Measurements from ENCODE around the gene ZFHX2. TPM values are rescaled to one million over a fixed set of nuclear protein-coding genes. Genes with fewer than 3 reads are reported as not detected.
A peak's percentile ranks its signal among the peaks of the same experiment; 100 is the strongest.

The ZFHX2 gene
- total and polyA plus RNA-seq, 2 of the 13 experiments (the other 11 are each of a cell fraction or from before 2014, with no cell fraction given), result 0.17 to 0.44 TPM

DNA sequence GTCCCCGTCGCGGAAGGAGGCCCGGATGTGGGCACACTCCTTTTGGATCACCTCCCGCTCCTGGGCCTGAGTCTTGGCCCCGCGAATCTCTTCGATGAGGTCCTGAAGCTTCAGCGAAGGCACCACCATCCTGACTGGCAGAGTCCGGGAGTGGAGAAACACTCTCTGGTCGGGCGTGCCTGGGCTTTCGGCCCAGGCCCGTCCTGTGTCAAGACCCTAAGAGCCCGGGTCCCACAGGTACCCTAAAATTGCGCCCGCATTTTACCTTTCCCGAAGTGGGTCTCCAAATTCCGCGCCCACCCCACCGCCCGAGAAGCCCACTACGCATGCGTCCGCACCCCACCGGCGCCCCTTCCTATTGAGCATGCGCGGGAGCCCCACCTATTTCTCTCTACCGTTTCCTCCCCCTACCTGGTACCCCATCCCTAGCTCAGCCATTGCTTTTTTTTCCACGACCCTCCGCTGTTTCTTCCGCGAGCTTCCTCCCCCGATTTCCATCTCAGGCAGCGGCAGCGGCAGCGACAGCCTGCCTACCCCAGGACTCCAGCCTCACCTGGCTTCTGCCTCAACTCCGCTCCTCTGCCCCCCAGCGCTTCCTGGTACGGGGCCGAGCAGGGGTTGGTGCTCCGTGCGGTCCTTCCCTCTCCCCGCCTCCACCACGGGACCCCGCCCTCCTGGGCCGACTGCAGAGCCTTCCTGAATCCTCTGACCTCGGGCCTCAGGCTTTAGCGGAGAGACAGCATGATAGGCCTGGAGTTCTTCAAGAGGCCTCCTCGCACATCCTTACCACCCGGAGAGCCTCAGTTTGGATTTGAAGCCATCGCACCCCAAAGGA, 15.8 kb upstream of the ZFHX2 start, which contains the start of gene AP1G2 (continued):
- TF ChIP-seq, protein P1, sequence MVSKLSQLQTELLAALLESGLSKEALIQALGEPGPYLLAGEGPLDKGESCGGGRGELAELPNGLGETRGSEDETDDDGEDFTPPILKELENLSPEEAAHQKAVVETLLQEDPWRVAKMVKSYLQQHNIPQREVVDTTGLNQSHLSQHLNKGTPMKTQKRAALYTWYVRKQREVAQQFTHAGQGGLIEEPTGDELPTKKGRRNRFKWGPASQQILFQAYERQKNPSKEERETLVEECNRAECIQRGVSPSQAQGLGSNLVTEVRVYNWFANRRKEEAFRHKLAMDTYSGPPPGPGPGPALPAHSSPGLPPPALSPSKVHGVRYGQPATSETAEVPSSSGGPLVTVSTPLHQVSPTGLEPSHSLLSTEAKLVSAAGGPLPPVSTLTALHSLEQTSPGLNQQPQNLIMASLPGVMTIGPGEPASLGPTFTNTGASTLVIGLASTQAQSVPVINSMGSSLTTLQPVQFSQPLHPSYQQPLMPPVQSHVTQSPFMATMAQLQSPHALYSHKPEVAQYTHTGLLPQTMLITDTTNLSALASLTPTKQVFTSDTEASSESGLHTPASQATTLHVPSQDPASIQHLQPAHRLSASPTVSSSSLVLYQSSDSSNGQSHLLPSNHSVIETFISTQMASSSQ (IDR thresholded peaks at IDR 0.05; ENCODE audit: low read depth), result no peak
- TF ChIP-seq, protein P1 (CRISPR knock-in tag; IDR thresholded peaks at IDR 0.05; ENCODE audit: borderline replicate concordance), result peak; percentile 86
- peak; percentile 98 for TF ChIP-seq RELA (CRISPR knock-in tag; IDR thresholded peaks at IDR 0.05)
- TF ChIP-seq SSRP1 (CRISPR knock-in tag; IDR thresholded peaks at IDR 0.05), result no peak; the same call in none of the 2 replicates
- TF ChIP-seq ZNF652 (CRISPR knock-in tag; IDR thresholded peaks at IDR 0.05; ENCODE audit: borderline replicate concordance, low read depth), result peak; percentile 53; the same call in 1 of the 2 replicates
- TF ChIP-seq, protein P2, sequence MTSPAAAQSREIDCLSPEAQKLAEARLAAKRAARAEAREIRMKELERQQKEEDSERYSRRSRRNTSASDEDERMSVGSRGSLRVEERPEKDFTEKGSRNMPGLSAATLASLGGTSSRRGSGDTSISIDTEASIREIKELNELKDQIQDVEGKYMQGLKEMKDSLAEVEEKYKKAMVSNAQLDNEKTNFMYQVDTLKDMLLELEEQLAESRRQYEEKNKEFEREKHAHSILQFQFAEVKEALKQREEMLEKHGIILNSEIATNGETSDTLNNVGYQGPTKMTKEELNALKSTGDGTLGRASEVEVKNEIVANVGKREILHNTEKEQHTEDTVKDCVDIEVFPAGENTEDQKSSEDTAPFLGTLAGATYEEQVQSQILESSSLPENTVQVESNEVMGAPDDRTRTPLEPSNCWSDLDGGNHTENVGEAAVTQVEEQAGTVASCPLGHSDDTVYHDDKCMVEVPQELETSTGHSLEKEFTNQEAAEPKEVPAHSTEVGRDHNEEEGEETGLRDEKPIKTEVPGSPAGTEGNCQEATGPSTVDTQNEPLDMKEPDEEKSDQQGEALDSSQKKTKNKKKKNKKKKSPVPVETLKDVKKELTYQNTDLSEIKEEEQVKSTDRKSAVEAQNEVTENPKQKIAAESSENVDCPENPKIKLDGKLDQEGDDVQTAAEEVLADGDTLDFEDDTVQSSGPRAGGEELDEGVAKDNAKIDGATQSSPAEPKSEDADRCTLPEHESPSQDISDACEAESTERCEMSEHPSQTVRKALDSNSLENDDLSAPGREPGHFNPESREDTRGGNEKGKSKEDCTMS (CRISPR knock-in tag; conservative IDR thresholded peaks at IDR 0.05), result 0 out of 2 replicates have a peak, but pooled peaks have one; percentile 18
- no peak; the same call in none of the 2 replicates for TF ChIP-seq U2AF2 (IDR thresholded peaks at IDR 0.05; ENCODE audit: low read depth, low read length)
- TF ChIP-seq, protein P3, sequence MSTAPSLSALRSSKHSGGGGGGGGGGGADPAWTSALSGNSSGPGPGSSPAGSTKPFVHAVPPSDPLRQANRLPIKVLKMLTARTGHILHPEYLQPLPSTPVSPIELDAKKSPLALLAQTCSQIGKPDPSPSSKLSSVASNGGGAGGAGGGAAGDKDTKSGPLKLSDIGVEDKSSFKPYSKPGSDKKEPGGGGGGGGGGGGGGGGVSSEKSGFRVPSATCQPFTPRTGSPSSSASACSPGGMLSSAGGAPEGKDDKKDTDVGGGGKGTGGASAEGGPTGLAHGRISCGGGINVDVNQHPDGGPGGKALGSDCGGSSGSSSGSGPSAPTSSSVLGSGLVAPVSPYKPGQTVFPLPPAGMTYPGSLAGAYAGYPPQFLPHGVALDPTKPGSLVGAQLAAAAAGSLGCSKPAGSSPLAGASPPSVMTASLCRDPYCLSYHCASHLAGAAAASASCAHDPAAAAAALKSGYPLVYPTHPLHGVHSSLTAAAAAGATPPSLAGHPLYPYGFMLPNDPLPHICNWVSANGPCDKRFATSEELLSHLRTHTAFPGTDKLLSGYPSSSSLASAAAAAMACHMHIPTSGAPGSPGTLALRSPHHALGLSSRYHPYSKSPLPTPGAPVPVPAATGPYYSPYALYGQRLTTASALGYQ (CRISPR knock-in tag; IDR thresholded peaks at IDR 0.05), result peak; percentile 79
- TF ChIP-seq ZNF619 (CRISPR knock-in tag; IDR thresholded peaks at IDR 0.05), result peak; percentile 98
- TF ChIP-seq, protein P4, sequence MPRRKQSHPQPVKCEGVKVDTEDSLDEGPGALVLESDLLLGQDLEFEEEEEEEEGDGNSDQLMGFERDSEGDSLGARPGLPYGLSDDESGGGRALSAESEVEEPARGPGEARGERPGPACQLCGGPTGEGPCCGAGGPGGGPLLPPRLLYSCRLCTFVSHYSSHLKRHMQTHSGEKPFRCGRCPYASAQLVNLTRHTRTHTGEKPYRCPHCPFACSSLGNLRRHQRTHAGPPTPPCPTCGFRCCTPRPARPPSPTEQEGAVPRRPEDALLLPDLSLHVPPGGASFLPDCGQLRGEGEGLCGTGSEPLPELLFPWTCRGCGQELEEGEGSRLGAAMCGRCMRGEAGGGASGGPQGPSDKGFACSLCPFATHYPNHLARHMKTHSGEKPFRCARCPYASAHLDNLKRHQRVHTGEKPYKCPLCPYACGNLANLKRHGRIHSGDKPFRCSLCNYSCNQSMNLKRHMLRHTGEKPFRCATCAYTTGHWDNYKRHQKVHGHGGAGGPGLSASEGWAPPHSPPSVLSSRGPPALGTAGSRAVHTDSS (CRISPR knock-in tag; conservative IDR thresholded peaks at IDR 0.05), result no peak; the same call in 1 of the 2 replicates
- TF ChIP-seq ZNF83 (CRISPR knock-in tag; IDR thresholded peaks at IDR 0.05; ENCODE audit: borderline replicate concordance), result peak; percentile 86; the same call in 1 of the 2 replicates
- TF ChIP-seq, protein P5, sequence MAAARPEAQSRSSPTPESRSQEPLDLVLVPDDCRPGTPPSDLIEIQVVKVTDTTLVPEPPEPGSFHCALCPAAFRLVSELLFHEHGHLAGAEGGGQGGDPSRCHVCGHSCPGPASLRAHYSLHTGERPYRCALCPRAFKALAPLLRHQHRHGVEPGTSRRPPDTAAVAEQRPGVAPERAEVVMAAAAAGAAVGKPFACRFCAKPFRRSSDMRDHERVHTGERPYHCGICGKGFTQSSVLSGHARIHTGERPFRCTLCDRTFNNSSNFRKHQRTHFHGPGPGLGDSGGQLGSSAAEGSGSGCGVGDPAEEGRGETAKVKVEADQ (CRISPR knock-in tag; IDR thresholded peaks at IDR 0.05; ENCODE audit: borderline replicate concordance), result peak; percentile 54; the same call in 1 of the 2 replicates
- no peak for TF ChIP-seq ZNF841 (CRISPR knock-in tag; IDR thresholded peaks at IDR 0.05; ENCODE audit: borderline replicate concordance)
- TF ChIP-seq, protein P6, sequence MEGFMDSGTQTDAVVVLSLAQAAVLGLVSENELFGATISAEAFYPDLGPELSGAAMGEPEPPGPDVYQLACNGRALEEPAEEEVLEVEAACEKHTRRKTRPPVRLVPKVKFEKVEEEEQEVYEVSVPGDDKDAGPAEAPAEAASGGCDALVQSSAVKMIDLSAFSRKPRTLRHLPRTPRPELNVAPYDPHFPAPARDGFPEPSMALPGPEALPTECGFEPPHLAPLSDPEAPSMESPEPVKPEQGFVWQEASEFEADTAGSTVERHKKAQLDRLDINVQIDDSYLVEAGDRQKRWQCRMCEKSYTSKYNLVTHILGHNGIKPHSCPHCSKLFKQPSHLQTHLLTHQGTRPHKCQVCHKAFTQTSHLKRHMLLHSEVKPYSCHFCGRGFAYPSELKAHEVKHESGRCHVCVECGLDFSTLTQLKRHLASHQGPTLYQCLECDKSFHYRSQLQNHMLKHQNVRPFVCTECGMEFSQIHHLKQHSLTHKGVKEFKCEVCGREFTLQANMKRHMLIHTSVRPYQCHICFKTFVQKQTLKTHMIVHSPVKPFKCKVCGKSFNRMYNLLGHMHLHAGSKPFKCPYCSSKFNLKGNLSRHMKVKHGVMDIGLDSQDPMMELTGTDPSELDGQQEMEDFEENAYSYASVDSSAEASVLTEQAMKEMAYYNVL (CRISPR knock-in tag; IDR thresholded peaks at IDR 0.05; ENCODE audit: borderline replicate concordance), result no peak; the same call in 1 of the 2 replicates

Data from HepG2 (cell line).